Measurements from ENCODE around the gene UTP14C. TPM values are rescaled to one million over a fixed set of nuclear protein-coding genes. Genes with fewer than 3 reads are reported as not detected.

Gene UTP14C
- total and polyA plus RNA-seq, 2 of the 13 experiments (the other 11 are each of a cell fraction or from before 2014, with no cell fraction given) = 8.8 to 12.2 TPM

DNA sequence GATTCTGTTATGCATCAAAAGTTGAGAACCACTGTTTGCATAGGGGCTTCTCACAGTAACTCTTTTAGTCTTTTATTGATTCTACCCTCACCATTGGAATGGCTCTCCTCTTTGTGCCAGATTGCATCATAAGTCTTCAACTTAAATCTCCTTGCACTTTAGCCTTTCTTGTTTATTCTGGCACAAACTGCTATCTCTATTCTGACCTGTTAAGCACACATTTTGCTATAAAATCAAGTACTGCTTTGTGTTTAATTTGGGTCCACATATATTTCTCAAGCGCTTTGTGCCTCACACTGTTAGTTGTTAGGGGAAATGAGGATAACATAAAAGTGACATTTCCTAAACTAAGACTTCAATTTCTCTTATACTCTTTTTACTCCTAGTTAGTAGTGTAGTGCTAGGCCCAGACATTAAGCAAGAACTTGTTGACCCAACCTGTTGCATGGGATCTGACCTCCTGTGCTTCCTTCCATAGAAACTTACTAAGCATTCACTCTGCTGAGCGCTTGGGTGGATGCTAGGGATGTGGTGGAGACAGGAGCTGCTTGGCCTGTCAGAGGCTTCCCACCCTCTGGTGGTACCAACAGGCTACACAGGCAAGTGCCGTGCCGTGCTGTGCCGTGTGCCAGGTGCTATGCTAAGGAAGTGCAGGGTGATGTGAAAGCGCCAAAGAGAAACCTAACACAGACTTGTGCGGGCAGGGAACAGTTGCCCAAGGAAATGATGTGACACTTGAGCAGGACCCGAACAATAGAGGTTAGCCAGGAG is 1.2 kb downstream of the UTP14C start (continued):
- 0 out of 2 replicates have a peak, but pooled peaks have one; percentile 39 for TF ChIP-seq ZNF737 (CRISPR knock-in tag; IDR thresholded peaks at IDR 0.05; ENCODE audit: borderline replicate concordance)
- TF ChIP-seq, protein P1, sequence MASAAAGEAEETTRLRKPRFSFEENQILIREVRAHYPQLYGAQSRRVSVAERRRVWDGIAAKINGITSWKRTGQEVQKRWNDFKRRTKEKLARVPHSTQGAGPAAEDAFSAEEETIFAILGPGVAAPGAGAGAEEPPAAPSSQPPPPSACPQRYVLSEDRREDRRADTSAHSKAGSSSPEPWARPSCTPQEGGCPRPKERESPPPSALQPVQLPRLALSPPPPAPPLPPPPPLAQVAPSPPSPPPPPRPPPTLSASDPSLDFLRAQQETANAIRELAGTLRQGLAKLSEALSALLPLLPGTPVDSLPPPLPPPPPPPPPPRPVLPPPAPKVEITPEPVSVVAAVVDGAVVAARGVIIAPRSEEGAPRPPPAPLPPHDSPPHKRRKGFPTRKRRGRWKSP (CRISPR knock-in tag; IDR thresholded peaks at IDR 0.05) = 0 out of 2 replicates have a peak, but pooled peaks have one; percentile 46
- TF ChIP-seq, protein P2, sequence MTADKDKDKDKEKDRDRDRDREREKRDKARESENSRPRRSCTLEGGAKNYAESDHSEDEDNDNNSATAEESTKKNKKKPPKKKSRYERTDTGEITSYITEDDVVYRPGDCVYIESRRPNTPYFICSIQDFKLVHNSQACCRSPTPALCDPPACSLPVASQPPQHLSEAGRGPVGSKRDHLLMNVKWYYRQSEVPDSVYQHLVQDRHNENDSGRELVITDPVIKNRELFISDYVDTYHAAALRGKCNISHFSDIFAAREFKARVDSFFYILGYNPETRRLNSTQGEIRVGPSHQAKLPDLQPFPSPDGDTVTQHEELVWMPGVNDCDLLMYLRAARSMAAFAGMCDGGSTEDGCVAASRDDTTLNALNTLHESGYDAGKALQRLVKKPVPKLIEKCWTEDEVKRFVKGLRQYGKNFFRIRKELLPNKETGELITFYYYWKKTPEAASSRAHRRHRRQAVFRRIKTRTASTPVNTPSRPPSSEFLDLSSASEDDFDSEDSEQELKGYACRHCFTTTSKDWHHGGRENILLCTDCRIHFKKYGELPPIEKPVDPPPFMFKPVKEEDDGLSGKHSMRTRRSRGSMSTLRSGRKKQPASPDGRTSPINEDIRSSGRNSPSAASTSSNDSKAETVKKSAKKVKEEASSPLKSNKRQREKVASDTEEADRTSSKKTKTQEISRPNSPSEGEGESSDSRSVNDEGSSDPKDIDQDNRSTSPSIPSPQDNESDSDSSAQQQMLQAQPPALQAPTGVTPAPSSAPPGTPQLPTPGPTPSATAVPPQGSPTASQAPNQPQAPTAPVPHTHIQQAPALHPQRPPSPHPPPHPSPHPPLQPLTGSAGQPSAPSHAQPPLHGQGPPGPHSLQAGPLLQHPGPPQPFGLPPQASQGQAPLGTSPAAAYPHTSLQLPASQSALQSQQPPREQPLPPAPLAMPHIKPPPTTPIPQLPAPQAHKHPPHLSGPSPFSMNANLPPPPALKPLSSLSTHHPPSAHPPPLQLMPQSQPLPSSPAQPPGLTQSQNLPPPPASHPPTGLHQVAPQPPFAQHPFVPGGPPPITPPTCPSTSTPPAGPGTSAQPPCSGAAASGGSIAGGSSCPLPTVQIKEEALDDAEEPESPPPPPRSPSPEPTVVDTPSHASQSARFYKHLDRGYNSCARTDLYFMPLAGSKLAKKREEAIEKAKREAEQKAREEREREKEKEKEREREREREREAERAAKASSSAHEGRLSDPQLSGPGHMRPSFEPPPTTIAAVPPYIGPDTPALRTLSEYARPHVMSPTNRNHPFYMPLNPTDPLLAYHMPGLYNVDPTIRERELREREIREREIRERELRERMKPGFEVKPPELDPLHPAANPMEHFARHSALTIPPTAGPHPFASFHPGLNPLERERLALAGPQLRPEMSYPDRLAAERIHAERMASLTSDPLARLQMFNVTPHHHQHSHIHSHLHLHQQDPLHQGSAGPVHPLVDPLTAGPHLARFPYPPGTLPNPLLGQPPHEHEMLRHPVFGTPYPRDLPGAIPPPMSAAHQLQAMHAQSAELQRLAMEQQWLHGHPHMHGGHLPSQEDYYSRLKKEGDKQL (CRISPR knock-in tag; IDR thresholded peaks at IDR 0.05; ENCODE audit: low read depth) = peak; percentile 84; the same call in 1 of the 2 replicates
- TF ChIP-seq HNRNPLL (IDR thresholded peaks at IDR 0.05; ENCODE audit: low read depth, low read length, poor library complexity, severe bottlenecking) = no peak
- TF ChIP-seq, protein P3, sequence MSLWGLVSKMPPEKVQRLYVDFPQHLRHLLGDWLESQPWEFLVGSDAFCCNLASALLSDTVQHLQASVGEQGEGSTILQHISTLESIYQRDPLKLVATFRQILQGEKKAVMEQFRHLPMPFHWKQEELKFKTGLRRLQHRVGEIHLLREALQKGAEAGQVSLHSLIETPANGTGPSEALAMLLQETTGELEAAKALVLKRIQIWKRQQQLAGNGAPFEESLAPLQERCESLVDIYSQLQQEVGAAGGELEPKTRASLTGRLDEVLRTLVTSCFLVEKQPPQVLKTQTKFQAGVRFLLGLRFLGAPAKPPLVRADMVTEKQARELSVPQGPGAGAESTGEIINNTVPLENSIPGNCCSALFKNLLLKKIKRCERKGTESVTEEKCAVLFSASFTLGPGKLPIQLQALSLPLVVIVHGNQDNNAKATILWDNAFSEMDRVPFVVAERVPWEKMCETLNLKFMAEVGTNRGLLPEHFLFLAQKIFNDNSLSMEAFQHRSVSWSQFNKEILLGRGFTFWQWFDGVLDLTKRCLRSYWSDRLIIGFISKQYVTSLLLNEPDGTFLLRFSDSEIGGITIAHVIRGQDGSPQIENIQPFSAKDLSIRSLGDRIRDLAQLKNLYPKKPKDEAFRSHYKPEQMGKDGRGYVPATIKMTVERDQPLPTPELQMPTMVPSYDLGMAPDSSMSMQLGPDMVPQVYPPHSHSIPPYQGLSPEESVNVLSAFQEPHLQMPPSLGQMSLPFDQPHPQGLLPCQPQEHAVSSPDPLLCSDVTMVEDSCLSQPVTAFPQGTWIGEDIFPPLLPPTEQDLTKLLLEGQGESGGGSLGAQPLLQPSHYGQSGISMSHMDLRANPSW (CRISPR knock-in tag; IDR thresholded peaks at IDR 0.05; ENCODE audit: borderline replicate concordance) = no peak
- TF ChIP-seq ZNF780A (CRISPR knock-in tag; IDR thresholded peaks at IDR 0.05) = 0 out of 2 replicates have a peak, but pooled peaks have one; percentile 22
- peak; percentile 96 for TF ChIP-seq NR2F2 (IDR thresholded peaks at IDR 0.05; ENCODE audit: borderline replicate concordance, low read depth)
- TF ChIP-seq, protein P4, sequence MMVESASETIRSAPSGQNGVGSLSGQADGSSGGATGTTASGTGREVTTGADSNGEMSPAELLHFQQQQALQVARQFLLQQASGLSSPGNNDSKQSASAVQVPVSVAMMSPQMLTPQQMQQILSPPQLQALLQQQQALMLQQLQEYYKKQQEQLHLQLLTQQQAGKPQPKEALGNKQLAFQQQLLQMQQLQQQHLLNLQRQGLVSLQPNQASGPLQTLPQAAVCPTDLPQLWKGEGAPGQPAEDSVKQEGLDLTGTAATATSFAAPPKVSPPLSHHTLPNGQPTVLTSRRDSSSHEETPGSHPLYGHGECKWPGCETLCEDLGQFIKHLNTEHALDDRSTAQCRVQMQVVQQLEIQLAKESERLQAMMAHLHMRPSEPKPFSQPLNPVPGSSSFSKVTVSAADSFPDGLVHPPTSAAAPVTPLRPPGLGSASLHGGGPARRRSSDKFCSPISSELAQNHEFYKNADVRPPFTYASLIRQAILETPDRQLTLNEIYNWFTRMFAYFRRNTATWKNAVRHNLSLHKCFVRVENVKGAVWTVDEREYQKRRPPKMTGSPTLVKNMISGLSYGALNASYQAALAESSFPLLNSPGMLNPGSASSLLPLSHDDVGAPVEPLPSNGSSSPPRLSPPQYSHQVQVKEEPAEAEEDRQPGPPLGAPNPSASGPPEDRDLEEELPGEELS (CRISPR knock-in tag; IDR thresholded peaks at IDR 0.05) = peak; percentile 89
- no peak for TF ChIP-seq ZNF556 (CRISPR knock-in tag; IDR thresholded peaks at IDR 0.05; ENCODE audit: borderline replicate concordance)
- TF ChIP-seq BCL6 (CRISPR knock-in tag; IDR thresholded peaks at IDR 0.05) = peak; percentile 81
- peak; percentile 96 for TF ChIP-seq NCOA2 (CRISPR knock-in tag; IDR thresholded peaks at IDR 0.05)
- TF ChIP-seq ZBTB3 (CRISPR knock-in tag; IDR thresholded peaks at IDR 0.05; ENCODE audit: borderline replicate concordance, low read depth) = no peak
- peak; percentile 97 for TF ChIP-seq GATAD2A (CRISPR knock-in tag; IDR thresholded peaks at IDR 0.05)
- TF ChIP-seq, protein P5, sequence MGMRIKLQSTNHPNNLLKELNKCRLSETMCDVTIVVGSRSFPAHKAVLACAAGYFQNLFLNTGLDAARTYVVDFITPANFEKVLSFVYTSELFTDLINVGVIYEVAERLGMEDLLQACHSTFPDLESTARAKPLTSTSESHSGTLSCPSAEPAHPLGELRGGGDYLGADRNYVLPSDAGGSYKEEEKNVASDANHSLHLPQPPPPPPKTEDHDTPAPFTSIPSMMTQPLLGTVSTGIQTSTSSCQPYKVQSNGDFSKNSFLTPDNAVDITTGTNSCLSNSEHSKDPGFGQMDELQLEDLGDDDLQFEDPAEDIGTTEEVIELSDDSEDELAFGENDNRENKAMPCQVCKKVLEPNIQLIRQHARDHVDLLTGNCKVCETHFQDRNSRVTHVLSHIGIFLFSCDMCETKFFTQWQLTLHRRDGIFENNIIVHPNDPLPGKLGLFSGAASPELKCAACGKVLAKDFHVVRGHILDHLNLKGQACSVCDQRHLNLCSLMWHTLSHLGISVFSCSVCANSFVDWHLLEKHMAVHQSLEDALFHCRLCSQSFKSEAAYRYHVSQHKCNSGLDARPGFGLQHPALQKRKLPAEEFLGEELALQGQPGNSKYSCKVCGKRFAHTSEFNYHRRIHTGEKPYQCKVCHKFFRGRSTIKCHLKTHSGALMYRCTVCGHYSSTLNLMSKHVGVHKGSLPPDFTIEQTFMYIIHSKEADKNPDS (CRISPR knock-in tag; IDR thresholded peaks at IDR 0.05) = peak; percentile 73; the same call in 1 of the 2 replicates
